ENCODE data around the gene CYP4A22. TPM values are rescaled to one million over a fixed set of nuclear protein-coding genes. Genes with fewer than 3 reads are reported as not detected.
"Not testable (repeated sequence)": the region's sequence is repeated elsewhere in the genome, so short reads cannot be mapped to it uniquely, and the experiment has no call there.

Gene CYP4A22
- total RNA-seq, 1 experiment from 2014 or later = not detected

GRCh38 chr1:47156457-47156856, 19.2 kb downstream of the CYP4A22 start:
- not testable (repeated sequence) for DNase-seq (ENCODE audit: low read depth)

GRCh38 chr1:47157957-47158356, 20.7 kb downstream of the CYP4A22 start:
- not testable (repeated sequence) for DNase-seq (ENCODE audit: low read depth)

GRCh38 chr1:47160716-47161115, 23.5 kb downstream of the CYP4A22 start:
- no peak for DNase-seq (ENCODE audit: low read depth)

GRCh38 chr1:47161298-47162040, 24.2 kb downstream of the CYP4A22 start:
- DNase-seq (ENCODE audit: low read depth) = no peak

- no peak for DNase-seq (ENCODE audit: low read depth)
These were observed 27.3 kb downstream of the CYP4A22 start for GRCh38 chr1:47164552-47164951.

DNA sequence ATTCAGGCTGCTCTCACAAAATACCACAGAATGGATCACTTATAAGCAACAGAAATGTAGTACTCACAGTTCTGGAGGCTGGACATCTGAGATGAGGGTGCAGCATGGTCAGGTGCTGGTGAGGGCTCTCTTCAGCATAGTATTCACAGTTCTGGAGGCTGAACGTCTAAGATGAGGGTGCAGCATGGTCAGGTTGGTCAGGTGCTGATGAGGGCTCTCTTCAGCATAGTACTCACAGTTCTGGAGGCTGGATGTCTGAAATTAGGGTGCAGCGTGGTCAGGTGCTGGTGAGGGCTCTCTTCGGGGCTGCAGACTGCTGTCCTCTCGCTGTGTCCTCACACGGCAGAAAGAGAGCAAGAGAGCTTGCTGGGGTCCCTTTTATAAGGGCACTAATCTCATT, 35.5 kb downstream of the CYP4A22 start:
- DNase-seq (ENCODE audit: low read depth) = no peak

DNA sequence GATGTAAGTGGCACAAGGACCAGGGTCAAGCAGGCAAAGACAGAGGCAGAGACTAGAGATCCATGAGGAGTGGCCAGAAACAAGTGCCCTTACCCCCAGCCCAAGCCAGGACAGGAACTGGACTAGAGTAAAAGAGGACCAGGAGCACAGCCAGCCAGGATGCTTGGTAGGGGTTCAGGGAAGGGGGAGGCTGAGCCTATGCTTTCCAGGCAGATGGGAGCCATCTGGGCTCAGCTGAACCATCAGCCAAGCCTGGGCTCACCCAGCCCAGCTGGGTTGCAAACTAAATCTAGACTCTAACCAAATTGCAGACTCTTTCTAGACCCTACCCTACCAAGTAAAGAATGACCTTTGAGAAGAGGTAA, 37.4 kb downstream of the CYP4A22 start:
- no peak for DNase-seq (ENCODE audit: low read depth)

- peak; percentile 77 for DNase-seq (ENCODE audit: low read depth)
These were observed 38.1 kb downstream of the CYP4A22 start for GRCh38 chr1:47175227-47175934.

DNA sequence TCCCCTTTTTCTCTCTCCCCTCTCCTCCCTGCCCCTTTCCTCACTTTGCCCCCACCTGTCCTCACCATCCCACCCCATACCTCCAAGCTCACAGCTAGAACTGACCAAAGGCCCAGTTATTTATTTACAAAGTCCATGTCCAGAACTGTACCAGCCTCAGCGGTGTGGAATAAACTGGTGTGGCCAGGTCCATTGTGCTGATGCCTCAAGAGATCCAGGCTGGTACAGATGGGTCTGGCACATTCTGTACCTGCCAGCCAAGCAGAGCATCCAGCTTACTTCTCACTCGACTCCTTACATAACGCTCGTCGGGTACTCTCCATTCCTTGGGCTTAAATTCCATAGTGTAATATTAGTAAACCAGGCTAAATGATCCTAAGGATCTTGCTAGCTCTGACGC, 40.8 kb downstream of the CYP4A22 start:
- DNase-seq (ENCODE audit: low read depth) = no peak

GRCh38 chr1:47178654-47179016, 41.4 kb downstream of the CYP4A22 start:
- DNase-seq (ENCODE audit: low read depth) = no peak

DNA sequence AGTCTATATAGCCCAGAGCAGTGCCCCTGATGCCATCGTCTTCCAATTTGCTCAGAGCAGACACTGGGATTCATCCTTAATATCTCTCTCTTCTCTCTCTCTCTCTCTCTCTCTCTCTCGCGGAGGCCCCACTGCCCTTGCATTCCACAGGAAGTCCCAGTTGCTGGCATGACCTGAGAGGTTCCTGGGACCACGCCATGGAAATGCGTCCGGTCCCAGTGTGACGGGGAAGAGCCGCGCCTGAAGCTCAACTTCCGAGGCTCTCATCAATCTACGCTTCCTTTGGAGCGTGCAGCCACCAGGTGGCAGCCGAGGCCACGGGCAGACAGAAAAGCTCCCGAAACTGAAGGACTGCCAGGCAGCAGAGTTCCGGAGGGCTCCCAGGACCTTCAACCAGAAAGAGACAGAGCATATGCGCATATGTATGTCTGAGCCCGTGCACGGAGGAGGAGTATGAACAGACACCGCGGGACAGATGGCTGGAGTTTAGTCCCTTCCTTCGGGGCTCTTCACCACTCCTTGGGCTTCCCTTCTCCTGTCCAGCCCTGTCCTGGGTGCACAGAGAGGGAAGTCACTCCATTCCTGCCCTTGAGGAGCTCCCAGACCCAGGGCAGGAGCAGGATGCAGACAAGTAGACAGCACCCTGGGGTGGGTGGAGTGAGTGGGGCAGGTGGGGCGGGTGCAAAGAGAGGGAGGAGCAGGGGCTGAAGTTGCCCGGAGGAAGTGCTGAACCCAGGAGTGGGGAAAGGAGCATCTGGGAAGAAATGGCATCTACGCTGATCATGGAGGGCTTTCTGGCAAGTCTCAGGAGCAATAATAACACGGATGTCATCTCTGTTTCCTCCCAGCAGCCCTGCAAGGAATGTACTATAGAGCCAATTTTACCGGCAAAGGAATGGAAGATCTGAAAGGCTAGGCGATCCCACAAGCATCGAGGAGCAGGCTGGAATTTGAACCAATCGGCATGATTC, 42.1 kb downstream of the CYP4A22 start:
- peak; percentile 95 for DNase-seq (ENCODE audit: low read depth)

- DNase-seq (ENCODE audit: low read depth) = no peak
These were observed 42.8 kb downstream of the CYP4A22 start for GRCh38 chr1:47179988-47180563.

DNA sequence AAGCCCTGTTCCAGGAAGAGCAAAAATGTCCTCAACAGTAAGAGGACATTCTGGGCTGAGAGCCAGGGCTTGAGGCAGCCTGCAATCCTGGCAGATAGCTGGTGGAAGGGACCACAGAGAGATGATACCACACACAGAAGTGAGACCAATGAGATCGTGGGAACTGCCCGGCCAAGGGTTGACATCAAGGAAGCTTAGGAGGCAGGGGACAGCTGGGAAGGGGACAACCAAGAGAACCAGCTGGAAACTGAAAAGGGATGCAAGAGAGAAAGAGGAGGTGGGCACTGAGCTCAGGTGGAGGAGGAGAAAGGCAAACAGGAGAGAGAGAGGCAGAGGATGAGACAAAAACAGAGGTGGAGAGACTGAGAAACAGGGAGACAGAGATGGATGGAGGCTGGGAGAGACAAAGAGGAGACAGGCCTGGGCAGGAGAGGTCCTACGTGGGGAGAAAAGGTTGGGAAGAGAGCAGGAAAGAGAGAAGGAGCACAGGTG, 43.4 kb downstream of the CYP4A22 start:
- no peak for DNase-seq (ENCODE audit: low read depth)

GRCh38 chr1:47181095-47181954, 44.1 kb downstream of the CYP4A22 start:
- no peak for DNase-seq (ENCODE audit: low read depth)

DNA sequence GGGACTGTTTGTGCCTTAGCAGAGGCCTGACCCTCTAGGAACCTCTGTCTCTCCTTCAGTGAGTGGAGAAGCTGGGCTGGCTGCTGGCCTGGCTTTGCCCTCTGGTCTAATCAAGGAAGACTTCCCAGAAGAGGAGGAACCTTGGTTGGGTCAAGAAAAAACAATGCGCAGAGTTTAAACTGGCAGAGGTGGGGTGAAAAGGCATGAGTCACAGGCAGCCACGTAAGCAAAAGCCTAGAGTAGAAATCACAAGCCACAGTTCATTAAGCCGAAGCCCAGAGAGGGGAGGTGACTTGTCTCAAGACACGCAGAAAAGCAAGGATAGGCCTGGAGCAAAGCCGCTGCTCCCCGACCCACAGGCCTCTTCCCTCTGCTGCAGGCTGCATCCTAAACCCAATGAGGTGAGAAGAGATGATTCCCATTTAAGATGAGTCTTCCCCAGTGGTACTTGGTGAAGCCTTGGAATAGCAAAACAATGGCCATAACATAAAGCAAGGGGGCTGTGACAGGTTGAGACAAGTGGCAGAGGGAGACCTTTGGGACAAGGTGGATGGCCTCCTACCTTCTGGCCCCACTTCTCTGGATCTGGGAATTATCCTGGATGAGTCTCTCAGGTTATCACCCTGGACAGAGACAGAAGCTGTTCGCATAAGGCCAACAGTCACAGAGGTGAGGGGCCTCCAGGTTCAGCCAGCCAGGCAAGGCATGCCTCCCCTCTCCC, 44.9 kb downstream of the CYP4A22 start:
- DNase-seq (ENCODE audit: low read depth) = peak; percentile 83

DNA sequence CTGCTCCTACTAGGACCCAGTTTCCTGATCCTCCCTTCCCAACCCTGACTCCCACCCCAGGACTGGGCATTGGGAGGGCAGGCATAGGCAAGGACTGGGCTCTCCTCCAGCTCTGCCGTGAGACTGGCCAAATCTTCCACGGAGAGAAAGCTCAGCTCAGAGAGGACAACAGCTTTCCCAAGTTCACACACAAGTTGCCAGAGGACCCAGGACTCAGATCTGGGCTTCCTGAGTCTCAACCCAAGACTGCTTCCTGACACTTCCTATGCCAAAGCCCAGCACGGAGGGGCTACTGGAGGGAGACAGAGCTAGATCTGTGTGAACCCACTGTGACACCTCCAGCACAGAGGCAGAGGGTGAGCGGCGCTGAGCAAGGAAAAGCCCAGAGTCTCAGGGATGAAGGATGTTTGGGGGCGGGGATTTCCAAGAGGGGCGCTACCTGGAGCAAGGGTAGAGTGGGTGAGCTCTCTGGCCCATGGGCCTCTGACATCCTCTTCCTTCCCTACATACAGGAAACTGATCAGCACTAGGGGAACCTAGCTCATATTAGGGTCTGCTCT, 45.5 kb downstream of the CYP4A22 start:
- DNase-seq (ENCODE audit: low read depth) = no peak

- no peak for DNase-seq (ENCODE audit: low read depth)
These were observed 46.3 kb downstream of the CYP4A22 start for GRCh38 chr1:47183308-47184089.

DNA sequence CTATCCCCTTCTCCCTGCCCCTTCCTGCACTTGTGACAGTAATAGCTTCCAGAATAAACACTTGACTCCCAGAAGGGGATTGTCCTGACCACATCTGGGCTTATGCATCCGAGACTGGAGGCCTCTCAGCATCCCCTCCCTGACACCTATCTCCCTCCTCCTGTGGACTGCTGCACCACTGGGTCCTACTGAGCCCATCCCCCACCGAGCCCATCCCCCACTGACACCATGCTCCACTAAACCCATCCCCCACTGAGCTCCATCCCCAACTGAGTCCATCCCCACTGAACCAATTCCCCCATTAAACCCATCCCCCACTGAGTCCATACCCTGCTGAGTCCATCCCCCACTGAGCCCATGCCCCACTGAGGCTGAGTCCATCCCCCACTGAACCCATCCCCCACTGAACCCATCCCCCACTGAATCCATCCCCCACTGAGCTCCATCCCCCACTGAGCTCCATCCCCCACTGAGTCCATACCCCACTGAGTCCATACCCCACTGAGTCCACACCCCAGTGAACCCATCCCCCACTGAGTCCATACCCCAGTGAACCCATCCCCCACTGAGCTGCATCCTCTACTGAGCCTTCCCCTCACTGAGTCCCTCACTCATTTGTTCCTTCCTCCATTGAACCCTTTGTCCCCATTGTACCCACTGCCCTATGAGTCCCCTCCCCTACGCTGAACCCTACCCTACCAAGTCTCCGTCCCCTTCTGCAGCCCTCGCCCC, 47.0 kb downstream of the CYP4A22 start:
- DNase-seq (ENCODE audit: low read depth) = peak; percentile 23
